Testis (tissue), 2 donors: ENCODE measurements around the gene LIPG.

Source experiments
- POLR2A ChIP-seq: fragments of 450-650 bp; IDR thresholded peaks from one replicate; pipeline ENCODE4 v1.6.1; 2017; ENCODE audit warnings: antibody characterized with exemption, mild to moderate bottlenecking, moderate library complexity
- TF ChIP-seq, protein P1 (sequence below), 3 experiments: fragments of 450-650 bp in 2 of 3; fragments of 200-600 bp in 1 of 3; sonication (generic) in 1 of 3; IDR thresholded peaks; one replicate each; pipeline ENCODE4 v1.5.1; 2016 to 2019; ENCODE audit warnings: antibody characterized with exemption in 3 of 3, mild to moderate bottlenecking in 2 of 3, moderate library complexity in 1 of 3

DNA sequence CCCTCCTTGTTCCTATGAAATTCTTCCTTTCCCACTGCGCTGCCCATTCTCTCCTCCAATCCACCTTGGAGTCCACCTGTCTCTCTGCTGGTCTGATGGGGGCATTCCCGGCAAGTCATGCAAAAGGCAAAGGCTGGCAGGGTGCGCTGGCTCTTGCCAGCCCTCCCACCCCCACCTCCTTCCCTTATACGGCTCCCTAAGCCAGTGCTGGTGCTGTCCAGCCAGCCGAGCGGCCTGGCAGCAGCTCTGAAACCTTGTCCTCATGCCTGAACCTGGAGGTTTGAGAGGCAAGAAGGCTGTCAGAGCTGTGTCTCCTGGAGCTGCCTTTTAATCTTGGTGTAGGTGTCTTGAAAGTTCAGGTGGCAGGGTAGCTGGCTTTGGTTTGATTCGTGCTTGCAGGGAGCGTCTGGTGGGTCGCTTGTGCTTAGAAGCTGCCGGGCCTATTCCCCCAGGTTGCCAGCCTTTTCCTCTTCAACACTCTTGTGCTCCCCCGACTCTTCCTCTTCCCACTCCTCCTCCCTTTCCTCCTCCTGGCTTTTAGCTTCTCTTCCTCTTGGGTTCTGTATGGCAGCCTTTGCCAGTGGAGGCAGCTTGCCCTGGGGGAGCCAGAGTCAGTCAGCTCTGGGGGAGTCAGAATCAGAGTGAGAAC is 748 bp downstream of the LIPG start:
- TF ChIP-seq, protein P1, sequence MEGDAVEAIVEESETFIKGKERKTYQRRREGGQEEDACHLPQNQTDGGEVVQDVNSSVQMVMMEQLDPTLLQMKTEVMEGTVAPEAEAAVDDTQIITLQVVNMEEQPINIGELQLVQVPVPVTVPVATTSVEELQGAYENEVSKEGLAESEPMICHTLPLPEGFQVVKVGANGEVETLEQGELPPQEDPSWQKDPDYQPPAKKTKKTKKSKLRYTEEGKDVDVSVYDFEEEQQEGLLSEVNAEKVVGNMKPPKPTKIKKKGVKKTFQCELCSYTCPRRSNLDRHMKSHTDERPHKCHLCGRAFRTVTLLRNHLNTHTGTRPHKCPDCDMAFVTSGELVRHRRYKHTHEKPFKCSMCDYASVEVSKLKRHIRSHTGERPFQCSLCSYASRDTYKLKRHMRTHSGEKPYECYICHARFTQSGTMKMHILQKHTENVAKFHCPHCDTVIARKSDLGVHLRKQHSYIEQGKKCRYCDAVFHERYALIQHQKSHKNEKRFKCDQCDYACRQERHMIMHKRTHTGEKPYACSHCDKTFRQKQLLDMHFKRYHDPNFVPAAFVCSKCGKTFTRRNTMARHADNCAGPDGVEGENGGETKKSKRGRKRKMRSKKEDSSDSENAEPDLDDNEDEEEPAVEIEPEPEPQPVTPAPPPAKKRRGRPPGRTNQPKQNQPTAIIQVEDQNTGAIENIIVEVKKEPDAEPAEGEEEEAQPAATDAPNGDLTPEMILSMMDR (IDR thresholded peaks at IDR 0.05) = no peak
- no peak for TF ChIP-seq POLR2A
